OCI-M2 (cell line): ENCODE measurements around the gene GRN.
"Not testable (repeated sequence)": the region's sequence is repeated elsewhere in the genome, so short reads cannot be mapped to it uniquely, and the experiment has no call there.

Experiments
- DNase-seq: peaks from one replicate; lab custom pipeline; 2025; ENCODE audit not compliant: unreplicated experiment; lab: John Stamatoyannopoulos, UW

Gene GRN

GRCh38 chr17:44346064-44346844 lies 1.2 kb downstream of the GRN start:
- DNase-seq: no peak

GRCh38 chr17:44347206-44348055 lies 2.3 kb downstream of the GRN start:
- not testable (repeated sequence) for DNase-seq

- no peak for DNase-seq
Observed at GRCh38 chr17:44348234-44348987, 3.3 kb downstream of the GRN start.

GRCh38 chr17:44348988-44349364 lies 3.9 kb downstream of the GRN start:
- DNase-seq: no peak

GRCh38 chr17:44349553-44350070 lies 4.5 kb downstream of the GRN start:
- DNase-seq: no peak

GRCh38 chr17:44350733-44351226 lies 5.7 kb downstream of the GRN start:
- no peak for DNase-seq

- DNase-seq: no peak
Observed at GRCh38 chr17:44351464-44351863, 6.4 kb downstream of the GRN start.

GRCh38 chr17:44351961-44352827 lies 7.1 kb downstream of the GRN start:
- no peak for DNase-seq

GRCh38 chr17:44352828-44353671 lies 7.9 kb downstream of the GRN start:
- no peak for DNase-seq

GRCh38 chr17:44353672-44354331 lies 8.7 kb downstream of the GRN start:
- DNase-seq: no peak

GRCh38 chr17:44354582-44355561 lies 9.8 kb downstream of the GRN start:
- DNase-seq: no peak

- DNase-seq: no peak
Observed at GRCh38 chr17:44355642-44356099, 10.6 kb downstream of the GRN start.

- no peak for DNase-seq
Observed at GRCh38 chr17:44356241-44356640, 11.1 kb downstream of the GRN start.

- no peak for DNase-seq
Observed at GRCh38 chr17:44358066-44358465, 13.0 kb downstream of the GRN start.

GRCh38 chr17:44359006-44359405 lies 13.9 kb downstream of the GRN start:
- DNase-seq: no peak

- DNase-seq: no peak
Observed at GRCh38 chr17:44359458-44360143, 14.5 kb downstream of the GRN start.

GRCh38 chr17:44360144-44360533 lies 15.0 kb downstream of the GRN start:
- no peak for DNase-seq
